Left lung (tissue), 10 donors: Measurements from ENCODE around the gene EIF1B. TPM values are rescaled to one million over a fixed set of nuclear protein-coding genes. Genes with fewer than 3 reads are reported as not detected.

Source experiments
- ATAC-seq: fragments of 200-7000 bp; cut with Tn5 transposase; one replicate; pipeline ENCODE4 v1.9.1; 2020; ENCODE audit warnings: moderate library complexity
- DNase-seq, 4 donors: peaks; one replicate each; pipeline ENCODE4 v3.0.0-alpha.2; 2013 to 2020
- H3K27ac ChIP-seq, 2 donors: fragments of 200-600 bp; sonication (generic) in 1 of 2; one replicate each; pipeline versions ENCODE4 v1.5.0 to v1.8.0; 2020 to 2021
- H3K27me3 ChIP-seq, 2 donors: fragments of 200-600 bp; sonication (generic) in 1 of 2; one replicate each; pipeline versions ENCODE4 v1.5.0 to v1.8.0; 2020 to 2021
- H3K36me3 ChIP-seq, 2 donors: fragments of 200-600 bp; sonication (generic) in 1 of 2; one replicate each; pipeline versions ENCODE4 v1.5.0 to v1.8.0; 2020 to 2021
- H3K4me1 ChIP-seq, 2 donors: fragments of 200-600 bp; one replicate each; pipeline ENCODE4 v1.8.0; 2021
- H3K4me3 ChIP-seq, 2 donors: fragments of 200-600 bp; sonication (generic) in 1 of 2; one replicate each; pipeline versions ENCODE4 v1.5.0 to v1.8.0; 2020 to 2021; ENCODE audit warnings: mild to moderate bottlenecking in 1 of 2
- H3K9me3 ChIP-seq, 2 donors: fragments of 200-600 bp; sonication (generic) in 1 of 2; one replicate each; pipeline versions ENCODE4 v1.5.0 to v1.8.0; 2020 to 2021
- CTCF ChIP-seq, 2 donors: fragments of 200-600 bp; sonication (generic) in 1 of 2; IDR thresholded peaks; one replicate each; pipeline versions ENCODE4 v1.5.0 to v1.8.0; 2021; ENCODE audit warnings: antibody characterized with exemption in 2 of 2
- intact Hi-C, 2 donors: fragments of 100-400 bp; cut with DNase I; formaldehyde crosslinking; loops; one replicate each; pipeline versions ENCODE4 v1.11.2 to v1.14.2; 2022
- polyA plus RNA-seq, 6 donors: library from polyadenylated mRNA; unstranded; fragments of 120-200 nt; gene quantifications; one replicate each; pipeline ENCODE4 v1.2.1, GENCODE V29; 2013; ENCODE audit not compliant: insufficient read length in 6 of 6
- total RNA-seq, 2 donors: library from RNA; stranded (reverse); fragmentation: NEBNext Ultra II Directional; extraction: Animal tissue kit (Norgen Biotek cat#: 25700); gene quantifications; one replicate each; pipeline ENCODE4 v1.2.1, GENCODE V29; 2021
- donor health status: DM: no; HTN: yes; CAD: no.
- donor health status: DM: no; HTN: no; CAD: no.

Gene EIF1B
- total and polyA plus RNA-seq, 8 donors, result 37.7 to 107 (median 98.4) TPM

DNA sequence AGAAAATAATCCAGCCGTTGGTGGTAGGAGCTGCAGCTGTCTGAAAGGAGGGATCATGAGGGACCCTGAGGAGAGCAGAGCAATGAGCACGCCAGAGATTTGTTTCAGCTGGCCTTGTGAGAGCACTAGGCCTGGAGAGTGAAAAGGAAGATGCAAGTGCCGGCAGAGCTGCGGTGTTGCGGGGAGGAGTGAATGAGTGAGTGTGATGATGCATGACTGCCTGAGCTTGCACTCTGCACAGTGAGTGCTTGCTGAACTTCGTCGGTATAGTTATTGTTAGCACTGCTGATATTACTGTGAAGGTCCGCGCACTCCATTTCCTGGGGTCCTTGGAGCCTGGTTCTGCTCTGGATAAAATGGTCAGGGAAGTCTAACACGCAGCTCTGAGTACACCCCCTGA, 23.2 kb downstream of the EIF1B start:
- no peak for TF ChIP-seq CTCF (IDR thresholded peaks at IDR 0.05)
- no peak for ATAC-seq
- no peaks in the 10 kb centered on the region for H3K9me3 ChIP-seq

DNA sequence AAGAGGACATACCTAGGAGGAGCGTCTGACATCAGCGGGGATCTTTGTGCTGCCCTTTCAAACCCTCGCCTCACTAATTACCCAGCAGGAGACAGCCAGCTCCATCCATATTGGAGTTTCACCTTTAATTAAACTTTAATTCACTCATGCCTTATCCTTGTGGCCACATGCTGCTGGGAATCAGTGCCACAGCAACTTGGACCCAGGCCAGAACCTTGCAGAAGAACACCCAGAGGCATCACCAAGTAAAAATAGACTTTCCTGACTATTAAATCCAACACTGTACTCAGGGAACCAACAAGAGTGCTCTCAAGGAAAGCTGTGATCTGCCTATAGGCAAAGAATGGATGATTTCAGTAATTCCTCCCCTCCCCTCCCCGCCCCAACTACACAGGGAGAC, 23.9 kb downstream of the EIF1B start:
- no peak overlapping the region for H3K27ac ChIP-seq
- DNase-seq, result no peak
- no peaks in the 10 kb centered on the region for H3K27me3 ChIP-seq
- intact Hi-C loops, result no loop called here
- H3K4me1 ChIP-seq, result no peaks in the 10 kb centered on the region
- no peaks in the 10 kb centered on the region for H3K36me3 ChIP-seq
- no peak overlapping the region for H3K4me3 ChIP-seq
- no peak for TF ChIP-seq CTCF (IDR thresholded peaks at IDR 0.05)
- H3K9me3 ChIP-seq, result no peaks in the 10 kb centered on the region
- ATAC-seq, result no peak

More for the DNA sequence above, 23.2 kb downstream of the EIF1B start:
- DNase-seq, result no peak
- H3K4me3 ChIP-seq, result no peak overlapping the region
- H3K4me1 ChIP-seq, result no peaks in the 10 kb centered on the region
- no peak overlapping the region for H3K27ac ChIP-seq
- intact Hi-C loops, result no loop called here
- H3K36me3 ChIP-seq, result no peaks in the 10 kb centered on the region
- H3K27me3 ChIP-seq, result no peaks in the 10 kb centered on the region

DNA sequence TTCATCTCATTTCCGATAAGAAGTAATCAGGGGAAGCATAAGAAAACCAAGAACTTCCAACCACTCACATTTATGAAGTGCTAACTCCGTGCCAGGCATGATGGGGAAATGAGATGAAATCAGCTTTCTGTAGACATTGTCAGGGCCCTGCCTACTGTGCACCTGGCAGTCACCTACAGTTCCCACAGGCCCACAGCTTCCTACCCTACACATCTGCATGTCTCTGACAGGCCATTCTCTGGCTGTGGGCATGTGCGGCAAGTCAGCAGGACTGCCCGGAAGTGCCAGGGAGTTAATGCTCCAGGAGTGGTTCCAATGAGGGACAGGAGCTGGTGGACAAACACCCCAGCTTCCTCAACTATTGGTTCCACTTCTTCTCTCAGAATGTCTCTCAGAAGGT, 24.3 kb downstream of the EIF1B start:
- no peak overlapping the region for H3K4me3 ChIP-seq
- no peaks in the 10 kb centered on the region for H3K36me3 ChIP-seq
- H3K9me3 ChIP-seq, result no peaks in the 10 kb centered on the region
- TF ChIP-seq CTCF (IDR thresholded peaks at IDR 0.05), result no peak
- H3K27ac ChIP-seq, result no peak overlapping the region
- ATAC-seq (no peak), DNase-seq (no peak)
- no peaks in the 10 kb centered on the region for H3K4me1 ChIP-seq
- H3K27me3 ChIP-seq, result no peaks in the 10 kb centered on the region
- intact Hi-C loops, result no loop called here

GRCh38 chr3:40336101-40336500, 26.6 kb downstream of the EIF1B start:
- intact Hi-C loops, result no loop called here
- Histone ChIP-seq H3K27me3 (no peaks in the 10 kb centered on the region), H3K4me1 (no peaks in the 10 kb centered on the region), H3K36me3 (no peaks in the 10 kb centered on the region), H3K4me3 (no peak overlapping the region), H3K9me3 (no peaks in the 10 kb centered on the region), H3K27ac (no peak overlapping the region)
- no peak for TF ChIP-seq CTCF (IDR thresholded peaks at IDR 0.05)
- no peak for DNase-seq
- ATAC-seq, result no peak

DNA sequence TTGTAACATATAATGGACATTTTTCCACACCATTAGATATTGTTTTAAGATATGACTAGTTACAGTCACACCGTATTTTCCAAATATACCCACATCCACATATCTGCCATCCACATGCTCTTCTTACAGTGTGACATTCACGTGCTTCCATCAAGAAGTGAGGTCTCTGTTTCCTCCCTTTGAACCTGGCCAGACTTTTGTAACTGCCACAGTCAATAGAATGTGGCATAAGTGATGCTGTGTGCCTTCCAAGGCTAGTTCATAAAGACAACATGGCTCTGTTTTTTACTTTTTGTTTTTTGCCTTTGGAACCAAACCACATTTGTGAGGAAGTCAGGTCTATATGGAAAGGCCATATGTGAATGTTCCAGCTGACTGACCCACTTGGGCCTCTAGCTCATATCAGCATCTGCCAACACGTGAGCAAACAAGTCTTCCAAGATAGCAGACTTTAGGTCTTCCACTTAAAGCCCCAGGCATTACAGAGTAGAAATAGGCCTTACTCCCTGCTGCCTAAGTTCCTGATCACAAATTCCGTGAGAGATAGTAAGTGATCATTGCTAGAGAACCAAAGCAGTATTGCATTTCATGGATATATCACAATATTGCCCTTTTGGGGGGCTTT, 27.1 kb downstream of the EIF1B start:
- ATAC-seq (no peak), DNase-seq (no peak)
- intact Hi-C loops, result no loop called here

More for the DNA sequence above, 27.1 kb downstream of the EIF1B start:
- Histone ChIP-seq H3K4me3 (no peak overlapping the region), H3K27me3 (no peaks in the 10 kb centered on the region), H3K36me3 (no peaks in the 10 kb centered on the region), H3K4me1 (no peaks in the 10 kb centered on the region), H3K27ac (no peak overlapping the region), H3K9me3 (no peaks in the 10 kb centered on the region)
- no peak for TF ChIP-seq CTCF (IDR thresholded peaks at IDR 0.05)
